ENCODE results near the gene RC3H2.
"Not testable (repeated sequence)": the region's sequence is repeated elsewhere in the genome, so short reads cannot be mapped to it uniquely, and the experiment has no call there.

RC3H2 gene

DNA sequence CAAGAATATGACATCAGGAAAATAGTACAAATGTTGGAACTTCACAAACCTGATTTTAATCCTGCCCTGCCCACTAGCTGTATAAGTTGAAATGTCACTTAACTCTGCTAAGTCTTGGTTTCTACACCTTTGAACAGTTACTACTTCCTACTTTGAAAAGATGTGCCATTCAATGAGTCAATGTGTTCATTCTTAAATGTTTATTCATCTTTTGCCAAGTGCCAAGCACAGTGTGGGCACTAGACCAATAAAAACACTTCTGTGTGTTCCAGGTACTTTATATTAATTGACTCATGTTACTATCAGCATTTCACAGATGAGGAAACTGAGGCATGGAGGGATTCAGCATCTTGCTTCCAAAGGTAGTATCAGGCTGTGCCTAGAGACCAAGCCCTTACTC is 89.6 kb downstream of the RC3H2 start:
- DNase-seq: no peak
- in situ Hi-C loops (cut with HindIII; ENCODE audit: low pct_ligation_motif_present, low sequenced_read_pairs): no loop called here
- no peaks in the 10 kb centered on the region for H3K36me3 ChIP-seq (replicated peaks)
- TF ChIP-seq CTCF (IDR thresholded peaks at IDR 0.05; ENCODE audit: low read depth, low read length, missing control alignments): no peak
- no peaks in the 10 kb centered on the region for H3K27me3 ChIP-seq (replicated peaks)
- H3K27ac ChIP-seq: no peak overlapping the region
- no peak overlapping the region for H3K4me3 ChIP-seq (ENCODE audit: low read depth, low read length)

GRCh38 chr9:122814545-122814944 is 90.6 kb downstream of the RC3H2 start:
- in situ Hi-C loops (cut with HindIII; ENCODE audit: low pct_ligation_motif_present, low sequenced_read_pairs): no loop called here
- Histone ChIP-seq H3K27ac (no peak overlapping the region), H3K27me3 (replicated peaks) (no peaks in the 10 kb centered on the region), H3K4me3 (ENCODE audit: low read depth, low read length) (no peak overlapping the region), H3K36me3 (replicated peaks) (no peaks in the 10 kb centered on the region)
- DNase-seq: no peak
- no peak for TF ChIP-seq CTCF (IDR thresholded peaks at IDR 0.05; ENCODE audit: low read depth, low read length, missing control alignments)

DNA sequence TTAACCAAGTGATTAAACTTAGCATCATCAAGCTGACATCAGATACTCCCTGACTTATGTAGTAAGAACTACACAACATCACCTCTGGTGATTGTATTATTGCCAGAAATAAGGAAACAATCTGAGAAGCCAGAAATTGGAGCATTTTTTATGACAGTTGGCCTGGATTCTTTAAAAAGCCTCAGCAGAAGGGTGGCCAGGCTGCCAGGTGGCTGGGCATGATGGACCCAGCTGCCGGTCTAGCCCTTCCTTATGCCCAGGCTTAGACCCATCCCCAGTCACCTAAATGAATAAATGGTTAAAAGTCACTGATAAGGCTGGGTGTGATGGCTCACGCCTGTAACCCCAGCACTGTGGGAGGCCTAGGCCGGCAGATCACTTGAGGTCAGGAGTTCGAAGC is 92.4 kb downstream of the RC3H2 start:
- no peaks in the 10 kb centered on the region for H3K36me3 ChIP-seq (replicated peaks)
- DNase-seq: no peak
- no peak for TF ChIP-seq CTCF (IDR thresholded peaks at IDR 0.05; ENCODE audit: low read depth, low read length, missing control alignments)
- no peaks in the 10 kb centered on the region for H3K27me3 ChIP-seq (replicated peaks)
- in situ Hi-C loops (cut with HindIII; ENCODE audit: low pct_ligation_motif_present, low sequenced_read_pairs): no loop called here
- no peak overlapping the region for H3K27ac ChIP-seq
- no peak overlapping the region for H3K4me3 ChIP-seq (ENCODE audit: low read depth, low read length)

GRCh38 chr9:122810306-122810946 is 94.7 kb downstream of the RC3H2 start:
- Histone ChIP-seq H3K27ac (no peak overlapping the region), H3K4me3 (ENCODE audit: low read depth, low read length) (no peak overlapping the region), H3K27me3 (replicated peaks) (no peaks in the 10 kb centered on the region), H3K36me3 (replicated peaks) (no peaks in the 10 kb centered on the region)
- peak; percentile 73 for TF ChIP-seq CTCF (IDR thresholded peaks at IDR 0.05; ENCODE audit: low read depth, low read length, missing control alignments)
- in situ Hi-C loops (cut with HindIII; ENCODE audit: low pct_ligation_motif_present, low sequenced_read_pairs): no loop called here
- peak; percentile 64 for DNase-seq

- in situ Hi-C loops (cut with HindIII; ENCODE audit: low pct_ligation_motif_present, low sequenced_read_pairs); H3K36me3 ChIP-seq (replicated peaks); DNase-seq; H3K4me3 ChIP-seq (ENCODE audit: low read depth, low read length); H3K27me3 ChIP-seq (replicated peaks); H3K27ac ChIP-seq: not testable (repeated sequence)
These were observed 95.9 kb downstream of the RC3H2 start for GRCh38 chr9:122809261-122809660.

DNA sequence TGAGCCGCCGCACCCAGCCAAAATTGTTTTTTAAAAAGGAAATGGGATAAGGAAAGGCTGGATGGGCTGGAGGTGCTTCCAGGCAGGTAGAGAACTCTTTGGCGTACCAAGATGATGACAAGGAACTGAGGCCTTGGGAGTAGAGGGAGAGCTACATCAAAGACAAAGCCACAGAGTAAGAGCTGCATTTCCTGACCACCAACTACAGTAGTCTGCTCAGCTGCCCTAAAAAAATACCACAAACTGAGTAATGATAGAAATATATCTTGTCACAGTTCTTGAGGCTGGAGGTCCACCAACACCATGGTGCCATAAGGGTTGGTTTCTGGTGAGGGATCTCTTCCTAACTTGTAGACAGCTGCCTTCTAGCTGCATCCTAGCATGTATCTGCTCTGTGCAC is 97.0 kb downstream of the RC3H2 start:
- in situ Hi-C loops (cut with HindIII; ENCODE audit: low pct_ligation_motif_present, low sequenced_read_pairs): no loop called here
- H3K4me3 ChIP-seq (ENCODE audit: low read depth, low read length): no peak overlapping the region
- no peaks in the 10 kb centered on the region for H3K27me3 ChIP-seq (replicated peaks)
- DNase-seq: no peak
- no peak overlapping the region for H3K27ac ChIP-seq
- no peak for TF ChIP-seq CTCF (IDR thresholded peaks at IDR 0.05; ENCODE audit: low read depth, low read length, missing control alignments)
- no peaks in the 10 kb centered on the region for H3K36me3 ChIP-seq (replicated peaks)

Data from brain microvascular endothelial cell (primary cell).